ENCODE measurements around the gene DAB2.

GRCh38 chr5:39373791-39374190 is 51.0 kb downstream of the DAB2 start:
- TF ChIP-seq CTCF (optimal IDR thresholded peaks at IDR 0.05 in 1 of 3, IDR thresholded peaks at IDR 0.05 in 1 of 3, conservative IDR thresholded peaks at IDR 0.05 in 1 of 3; ENCODE audit: extremely low read depth in 1 of 3, insufficient read depth in 2 of 3, low read length in 3 of 3) (no peak), EZH2 (IDR thresholded peaks at IDR 0.05; ENCODE audit: low read length) (no peak)
